Ishikawa (cell line): ENCODE results near the gene FIGNL2.

Experiments used
- EGR1 ChIP-seq: IDR thresholded peaks from 2 replicates; pipeline ENCODE4 v1.6.1; 2012
- EP300 ChIP-seq: IDR thresholded peaks from 2 replicates; pipeline ENCODE4 v1.6.1; 2012; ENCODE audit warnings: borderline replicate concordance
- NFIC ChIP-seq: IDR thresholded peaks from 2 replicates; pipeline ENCODE4 v1.6.1; 2012
- RAD21 ChIP-seq: IDR thresholded peaks from 2 replicates; pipeline ENCODE4 v1.6.1; 2012; ENCODE audit warnings: low read depth
- TAF1 ChIP-seq: IDR thresholded peaks from 2 replicates; pipeline ENCODE4 v1.6.1; 2012; ENCODE audit warnings: low read depth, mild to moderate bottlenecking
- TF ChIP-seq, protein P1 (sequence below): IDR thresholded peaks from 2 replicates; pipeline ENCODE4 v1.6.1; 2012; ENCODE audit warnings: low read depth, mild to moderate bottlenecking
- TF ChIP-seq, protein P2 (sequence below): IDR thresholded peaks from 2 replicates; pipeline ENCODE4 v1.6.1; 2012
- TF ChIP-seq, protein P3 (sequence below): IDR thresholded peaks from 2 replicates; pipeline ENCODE4 v1.6.1; 2012

DNA sequence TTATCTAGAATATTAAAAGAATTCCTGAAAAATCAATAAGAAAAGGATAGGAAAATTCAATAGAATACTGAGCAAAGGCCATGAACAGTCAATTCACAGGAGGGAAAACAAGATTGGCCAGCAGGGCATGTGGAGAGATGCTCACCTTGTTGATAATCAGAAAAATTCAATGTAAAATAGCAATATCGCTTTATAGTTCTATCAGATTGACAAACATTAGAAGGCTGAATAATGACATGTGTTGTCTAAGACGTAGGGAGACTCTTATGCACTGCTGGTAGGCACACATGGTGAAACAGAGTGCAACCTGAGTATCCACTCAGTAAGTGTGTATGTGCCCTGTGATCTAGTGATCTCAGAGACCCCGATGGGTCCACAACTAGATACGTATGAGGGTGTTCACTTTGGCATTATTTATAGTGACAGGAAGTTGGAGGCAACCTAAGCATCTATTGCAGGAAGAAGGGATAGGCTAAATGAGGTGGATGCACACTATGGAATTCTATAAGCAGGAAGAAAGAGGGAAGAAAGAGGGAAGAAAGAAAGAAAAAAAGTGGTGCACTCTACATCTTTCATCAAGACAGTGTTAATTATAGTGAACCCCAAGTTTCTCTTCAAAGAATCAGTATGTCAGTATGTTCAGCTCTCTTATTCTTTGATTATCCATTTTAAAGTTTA is 35.6 kb upstream of the FIGNL2 start:
- TF ChIP-seq, protein P1, sequence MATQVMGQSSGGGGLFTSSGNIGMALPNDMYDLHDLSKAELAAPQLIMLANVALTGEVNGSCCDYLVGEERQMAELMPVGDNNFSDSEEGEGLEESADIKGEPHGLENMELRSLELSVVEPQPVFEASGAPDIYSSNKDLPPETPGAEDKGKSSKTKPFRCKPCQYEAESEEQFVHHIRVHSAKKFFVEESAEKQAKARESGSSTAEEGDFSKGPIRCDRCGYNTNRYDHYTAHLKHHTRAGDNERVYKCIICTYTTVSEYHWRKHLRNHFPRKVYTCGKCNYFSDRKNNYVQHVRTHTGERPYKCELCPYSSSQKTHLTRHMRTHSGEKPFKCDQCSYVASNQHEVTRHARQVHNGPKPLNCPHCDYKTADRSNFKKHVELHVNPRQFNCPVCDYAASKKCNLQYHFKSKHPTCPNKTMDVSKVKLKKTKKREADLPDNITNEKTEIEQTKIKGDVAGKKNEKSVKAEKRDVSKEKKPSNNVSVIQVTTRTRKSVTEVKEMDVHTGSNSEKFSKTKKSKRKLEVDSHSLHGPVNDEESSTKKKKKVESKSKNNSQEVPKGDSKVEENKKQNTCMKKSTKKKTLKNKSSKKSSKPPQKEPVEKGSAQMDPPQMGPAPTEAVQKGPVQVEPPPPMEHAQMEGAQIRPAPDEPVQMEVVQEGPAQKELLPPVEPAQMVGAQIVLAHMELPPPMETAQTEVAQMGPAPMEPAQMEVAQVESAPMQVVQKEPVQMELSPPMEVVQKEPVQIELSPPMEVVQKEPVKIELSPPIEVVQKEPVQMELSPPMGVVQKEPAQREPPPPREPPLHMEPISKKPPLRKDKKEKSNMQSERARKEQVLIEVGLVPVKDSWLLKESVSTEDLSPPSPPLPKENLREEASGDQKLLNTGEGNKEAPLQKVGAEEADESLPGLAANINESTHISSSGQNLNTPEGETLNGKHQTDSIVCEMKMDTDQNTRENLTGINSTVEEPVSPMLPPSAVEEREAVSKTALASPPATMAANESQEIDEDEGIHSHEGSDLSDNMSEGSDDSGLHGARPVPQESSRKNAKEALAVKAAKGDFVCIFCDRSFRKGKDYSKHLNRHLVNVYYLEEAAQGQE: no peak
- TF ChIP-seq, protein P2, sequence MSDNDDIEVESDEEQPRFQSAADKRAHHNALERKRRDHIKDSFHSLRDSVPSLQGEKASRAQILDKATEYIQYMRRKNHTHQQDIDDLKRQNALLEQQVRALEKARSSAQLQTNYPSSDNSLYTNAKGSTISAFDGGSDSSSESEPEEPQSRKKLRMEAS: no peak
- TF ChIP-seq RAD21: no peak
- TF ChIP-seq EP300: no peak
- no peak for TF ChIP-seq NFIC
- no peak for TF ChIP-seq EGR1
- TF ChIP-seq, protein P3, sequence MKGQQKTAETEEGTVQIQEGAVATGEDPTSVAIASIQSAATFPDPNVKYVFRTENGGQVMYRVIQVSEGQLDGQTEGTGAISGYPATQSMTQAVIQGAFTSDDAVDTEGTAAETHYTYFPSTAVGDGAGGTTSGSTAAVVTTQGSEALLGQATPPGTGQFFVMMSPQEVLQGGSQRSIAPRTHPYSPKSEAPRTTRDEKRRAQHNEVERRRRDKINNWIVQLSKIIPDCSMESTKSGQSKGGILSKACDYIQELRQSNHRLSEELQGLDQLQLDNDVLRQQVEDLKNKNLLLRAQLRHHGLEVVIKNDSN: no peak
- no peak for TF ChIP-seq TAF1
